GM18526 (cell line): ENCODE measurements around the gene SYNE2.

Source experiments
- POLR2A ChIP-seq: IDR thresholded peaks from 3 replicates; pipeline ENCODE4 v1.6.1; 2011; ENCODE audit not compliant: insufficient read length; ENCODE audit errors: extremely low read depth

The SYNE2 gene

DNA sequence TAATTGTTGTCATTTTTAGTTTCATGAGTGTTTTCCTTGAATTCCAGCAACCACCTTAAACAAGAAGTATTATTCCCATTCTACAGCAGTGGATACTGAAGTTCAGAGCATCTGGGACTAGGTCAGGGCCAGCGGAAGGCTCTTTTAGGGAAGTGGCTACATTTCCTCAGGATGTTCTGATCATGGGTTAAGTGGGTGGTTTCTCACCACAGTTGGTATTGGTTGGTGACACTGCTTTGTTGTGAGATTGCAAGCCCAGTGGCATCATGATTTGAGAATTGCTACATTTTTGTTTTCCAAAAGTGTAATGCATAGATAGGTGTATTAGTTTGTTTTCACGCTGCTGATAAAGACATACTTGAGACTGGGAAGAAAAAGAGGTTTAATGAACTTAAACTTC is 47.1 kb downstream of the SYNE2 start:
- TF ChIP-seq POLR2A = no peak

DNA sequence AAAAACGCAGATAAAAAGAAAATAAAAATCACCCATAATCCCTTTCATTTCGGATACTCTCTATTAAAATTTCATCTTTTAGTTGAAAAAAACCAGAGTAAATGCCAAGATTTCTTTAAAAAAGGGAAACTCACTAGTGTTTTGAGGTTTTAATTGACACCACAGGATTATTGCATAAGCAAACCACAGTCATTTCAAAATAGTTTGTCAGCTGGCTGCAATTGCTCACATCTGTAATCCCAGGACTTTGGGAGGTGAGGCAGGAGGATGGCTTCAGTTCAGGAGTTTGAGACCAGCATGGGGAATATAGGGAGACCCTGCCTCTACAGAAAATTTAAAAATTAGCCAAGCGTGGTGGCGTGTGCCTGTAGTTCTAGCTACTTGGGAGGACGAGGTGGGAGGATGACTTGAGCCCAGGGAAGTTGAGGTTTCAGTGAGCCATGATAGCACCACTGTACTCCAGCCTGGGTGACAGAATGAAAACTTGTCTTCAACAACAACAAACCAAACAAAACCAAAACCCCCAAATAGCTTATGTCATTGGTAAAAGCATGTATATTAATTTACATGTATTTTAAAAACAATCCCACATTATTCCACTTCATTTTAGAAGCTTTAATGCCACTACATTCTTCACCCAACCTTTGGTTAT is 48.8 kb downstream of the SYNE2 start:
- TF ChIP-seq POLR2A = no peak

DNA sequence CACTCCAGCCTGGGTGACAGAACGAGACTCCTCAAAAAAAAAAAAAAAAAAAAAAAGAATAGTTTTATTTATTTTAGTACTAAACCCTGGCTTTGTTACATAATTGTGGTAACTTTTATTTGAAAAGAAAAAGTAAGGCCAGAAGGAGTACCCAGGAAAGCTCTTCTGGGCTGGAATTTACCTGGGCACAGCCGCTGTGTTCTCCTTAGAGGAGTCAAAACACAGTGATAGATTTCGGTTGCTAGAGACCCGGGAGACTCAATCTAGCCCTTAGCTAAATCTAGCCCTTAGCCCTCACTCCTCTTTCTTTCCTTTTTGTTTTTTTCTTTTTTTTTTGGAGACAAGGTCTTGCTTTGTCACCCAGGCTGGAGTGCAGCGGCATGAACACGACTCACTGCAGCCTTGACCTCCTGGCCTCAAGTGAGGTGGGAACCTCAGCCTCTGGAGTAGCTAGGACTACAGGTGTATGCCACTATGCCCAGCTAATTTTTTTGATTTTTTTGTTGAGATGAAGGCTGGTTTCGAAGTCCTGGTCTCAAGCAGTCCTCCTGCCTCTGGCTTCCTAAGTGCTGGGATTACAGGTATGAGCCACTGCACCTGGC is 49.7 kb downstream of the SYNE2 start:
- no peak for TF ChIP-seq POLR2A

DNA sequence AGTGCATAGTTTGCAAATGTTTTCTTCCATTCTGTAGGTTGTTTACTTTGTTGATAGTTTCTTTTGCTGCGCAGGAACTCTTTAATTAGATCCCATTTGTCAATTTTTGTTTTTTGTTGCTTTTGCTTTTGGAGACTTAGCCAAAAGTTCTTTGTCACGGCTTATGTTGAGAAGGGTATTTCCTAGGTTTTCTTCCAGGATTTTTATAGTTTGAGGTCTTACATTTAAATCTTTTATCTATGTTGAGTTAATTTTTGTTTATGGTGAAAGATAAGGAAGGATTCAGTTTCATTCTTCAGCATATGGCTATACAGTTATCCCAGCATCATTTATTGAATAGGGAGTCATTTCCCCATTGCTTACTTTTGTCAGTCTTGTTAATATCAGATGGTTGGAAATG is 51.9 kb downstream of the SYNE2 start:
- no peak for TF ChIP-seq POLR2A

DNA sequence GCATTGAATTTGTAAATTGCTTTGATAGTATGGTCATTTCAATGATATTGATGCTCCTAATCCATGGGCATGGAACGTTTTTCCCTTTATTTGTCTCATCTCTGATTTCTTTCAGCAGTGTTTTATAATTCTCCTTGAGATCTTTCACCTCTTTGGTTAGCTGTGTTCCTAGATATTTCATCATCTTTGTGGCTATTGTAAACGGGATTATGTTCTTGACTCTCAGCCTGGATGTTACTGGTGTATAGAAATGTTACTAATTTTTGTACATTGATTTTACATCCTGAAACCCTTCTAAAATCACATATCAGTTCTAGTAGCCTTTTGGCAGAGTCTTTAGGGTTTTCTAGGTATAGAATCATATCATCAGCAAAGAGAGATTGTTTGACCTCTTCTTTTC is 52.6 kb downstream of the SYNE2 start:
- TF ChIP-seq POLR2A = no peak

DNA sequence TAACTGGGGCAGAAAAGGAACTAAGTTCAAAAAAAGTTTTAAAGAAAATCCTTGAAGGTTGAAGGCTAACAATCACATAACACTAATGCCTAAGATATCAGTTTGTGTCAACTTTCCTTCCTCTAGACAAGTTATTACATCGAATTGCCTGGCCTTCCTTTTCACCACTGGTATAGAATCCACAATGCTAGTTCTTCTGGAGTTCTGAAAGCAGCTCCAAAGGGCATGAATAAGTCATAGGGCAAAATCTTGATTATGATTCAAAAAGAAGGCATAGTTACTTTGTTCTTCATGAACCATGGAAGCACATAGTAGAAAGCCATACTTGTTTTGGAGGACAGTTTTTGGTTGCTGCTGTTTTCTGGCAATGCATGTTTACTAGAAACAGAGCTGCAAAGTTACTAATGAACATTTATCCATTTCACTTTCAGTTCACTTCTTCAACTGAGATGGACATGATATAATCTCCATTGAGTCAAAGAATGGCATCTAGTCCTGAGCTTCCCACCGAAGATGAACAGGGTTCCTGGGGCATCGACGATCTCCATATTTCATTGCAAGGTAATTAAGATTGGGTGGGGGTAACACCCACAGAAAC is 56.0 kb downstream of the SYNE2 start:
- TF ChIP-seq POLR2A = no peak

DNA sequence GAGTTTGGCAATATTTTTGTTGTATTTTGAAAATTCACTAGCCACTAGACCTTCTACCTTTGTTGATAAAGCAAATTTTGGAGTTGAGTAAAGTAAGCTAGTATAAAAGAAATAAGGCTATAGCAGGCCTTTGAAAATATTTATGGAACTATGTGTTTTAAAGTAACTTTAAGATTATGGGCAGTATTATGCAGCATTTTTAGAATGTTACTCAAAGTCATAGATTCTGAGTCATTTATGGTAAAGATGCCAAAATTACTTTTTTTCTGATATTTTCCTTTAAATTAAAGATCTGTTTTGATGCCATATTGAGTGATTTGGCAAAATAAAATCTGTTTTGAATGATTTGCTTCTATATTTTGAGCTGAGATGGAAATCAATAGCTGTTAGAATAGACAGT is 57.2 kb downstream of the SYNE2 start:
- no peak for TF ChIP-seq POLR2A

DNA sequence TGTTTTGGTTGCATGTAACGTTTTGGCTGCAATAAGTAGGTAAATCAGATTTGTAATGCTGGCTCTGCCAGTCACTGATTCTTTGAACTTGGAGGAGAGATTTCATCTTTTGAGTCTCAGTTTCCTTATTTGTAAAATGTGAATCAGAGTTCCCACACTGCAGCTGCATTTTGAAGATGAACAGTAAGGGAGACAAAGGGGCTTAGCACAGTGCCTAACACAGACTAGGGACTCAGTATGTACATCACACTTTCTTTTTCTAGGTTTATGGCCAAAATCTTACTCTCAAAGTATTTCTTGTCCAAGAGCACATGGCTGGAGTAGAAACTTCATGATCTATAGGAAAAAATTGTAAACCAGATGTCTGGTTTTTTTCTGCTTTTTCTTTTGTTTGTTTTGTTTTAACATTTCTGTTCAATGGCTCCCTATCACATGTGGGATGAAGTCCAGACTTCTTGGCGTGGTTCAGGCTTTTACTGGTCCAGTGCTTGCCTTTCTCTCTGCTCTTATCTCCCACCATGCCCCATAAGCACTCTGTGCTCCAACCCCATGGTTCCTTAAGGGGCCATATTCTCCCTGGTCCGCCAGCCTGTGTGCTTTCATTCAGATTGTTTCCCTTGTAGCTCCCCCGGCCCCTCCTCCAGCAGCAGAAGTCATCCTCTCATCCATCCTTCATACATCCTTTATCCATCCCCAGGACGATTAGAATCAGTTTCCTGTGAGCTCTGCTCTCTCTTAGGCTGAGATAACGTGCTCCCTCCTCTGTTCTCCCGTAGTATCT is 58.0 kb downstream of the SYNE2 start:
- TF ChIP-seq POLR2A = no peak

DNA sequence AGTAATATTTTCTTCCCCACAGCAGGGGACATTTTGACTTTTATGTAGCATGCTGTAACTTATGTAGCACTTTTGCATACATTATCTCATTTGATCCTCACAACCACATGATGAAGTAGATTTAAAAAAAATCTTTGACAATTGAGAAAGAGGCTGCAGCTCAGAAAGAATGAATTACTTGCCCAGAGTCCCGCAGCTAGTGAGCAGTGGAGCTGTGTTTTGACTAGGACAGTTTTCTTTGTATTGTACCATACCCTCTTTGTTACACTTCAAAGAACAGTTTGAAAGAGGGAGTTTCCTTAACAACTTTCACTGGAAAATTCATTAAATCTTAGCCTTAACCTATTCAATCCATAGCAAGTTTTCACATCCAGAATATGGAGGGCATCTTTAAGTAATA is 58.6 kb downstream of the SYNE2 start:
- no peak for TF ChIP-seq POLR2A

DNA sequence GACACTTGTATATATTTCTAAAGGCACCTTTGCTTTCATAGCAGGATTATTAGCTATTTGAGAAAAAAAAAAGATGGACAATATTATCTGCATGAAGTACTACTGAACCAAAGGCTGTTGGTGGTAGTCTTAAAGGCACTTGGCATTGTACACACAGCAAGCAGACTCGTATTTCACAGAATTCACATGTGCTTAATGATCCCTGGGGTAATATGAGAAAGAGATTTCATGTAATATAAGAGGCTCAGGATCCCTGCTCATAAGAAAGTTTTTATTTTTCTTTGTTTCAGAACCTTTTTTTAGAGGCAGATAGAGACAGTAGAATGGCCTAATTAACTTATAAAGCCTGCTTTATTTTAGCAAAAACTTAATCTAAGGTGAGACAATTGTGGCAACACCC is 59.5 kb downstream of the SYNE2 start:
- TF ChIP-seq POLR2A = no peak

DNA sequence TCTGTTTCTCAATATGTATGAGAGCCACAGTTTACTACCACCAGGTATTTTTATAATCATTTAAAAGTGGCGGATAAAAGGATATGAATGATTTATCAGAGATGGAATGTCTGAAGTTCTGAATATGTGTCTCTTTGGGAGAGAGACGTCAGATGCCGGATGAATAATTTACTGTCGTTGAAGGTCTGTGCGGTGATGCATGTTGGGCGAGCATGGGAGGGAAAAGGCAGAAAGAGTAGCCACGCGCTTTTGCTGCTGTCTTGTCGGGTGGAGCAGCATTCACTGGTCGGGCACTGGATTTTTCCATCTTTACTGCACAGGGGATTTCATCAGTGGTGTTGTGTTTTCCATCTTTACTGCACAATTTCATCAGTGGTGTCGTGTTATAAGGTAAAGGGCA is 65.6 kb downstream of the SYNE2 start:
- no peak for TF ChIP-seq POLR2A

DNA sequence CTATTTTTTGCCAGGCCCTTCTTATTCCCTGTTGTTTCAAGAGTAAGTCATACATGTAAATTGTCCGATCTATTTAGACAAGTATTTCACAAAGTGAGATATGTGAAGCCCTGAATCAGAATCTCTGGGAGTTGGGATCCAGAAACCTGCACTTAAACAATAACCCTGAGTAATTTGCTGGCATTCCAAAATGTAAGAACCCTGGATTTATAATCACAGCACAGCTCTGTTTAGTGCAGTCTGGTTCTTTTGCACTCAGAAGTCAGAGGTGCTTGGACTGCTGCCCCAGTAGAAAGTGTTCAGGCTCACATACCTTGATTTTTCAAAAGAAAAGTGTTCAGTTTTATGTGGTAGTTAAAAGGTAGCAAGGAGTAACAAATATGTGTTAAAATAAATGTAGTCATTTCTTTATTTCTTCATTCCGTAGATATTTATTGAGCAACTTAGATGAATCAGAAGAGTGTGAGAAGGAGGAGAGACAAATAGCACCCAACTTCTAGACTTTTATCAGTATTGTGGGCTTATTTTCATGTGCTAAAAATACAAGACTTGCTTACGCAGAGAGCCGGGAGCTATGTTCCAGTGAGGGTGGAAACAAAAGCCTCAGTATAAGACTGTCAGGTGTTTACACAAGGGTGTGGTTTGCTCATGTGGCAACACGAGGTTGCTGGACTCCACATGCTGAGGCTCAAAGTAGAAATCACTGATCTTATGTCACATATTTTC is 70.1 kb downstream of the SYNE2 start:
- TF ChIP-seq POLR2A = no peak

DNA sequence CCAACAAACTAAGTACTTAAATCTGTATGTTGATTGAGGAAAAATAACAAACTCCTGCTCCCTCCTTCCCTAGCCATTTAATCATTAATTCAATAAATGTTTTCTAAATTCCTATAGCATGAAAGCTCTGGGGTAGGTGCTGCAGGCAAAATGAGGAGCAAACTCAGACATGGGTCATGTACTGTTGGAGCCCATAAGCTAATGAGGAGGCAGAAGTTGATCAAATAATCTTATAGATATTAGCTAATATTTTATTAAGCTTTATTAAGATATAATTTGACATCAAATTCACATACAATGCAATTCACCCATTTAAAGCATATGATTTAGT is 70.6 kb downstream of the SYNE2 start:
- no peak for TF ChIP-seq POLR2A

DNA sequence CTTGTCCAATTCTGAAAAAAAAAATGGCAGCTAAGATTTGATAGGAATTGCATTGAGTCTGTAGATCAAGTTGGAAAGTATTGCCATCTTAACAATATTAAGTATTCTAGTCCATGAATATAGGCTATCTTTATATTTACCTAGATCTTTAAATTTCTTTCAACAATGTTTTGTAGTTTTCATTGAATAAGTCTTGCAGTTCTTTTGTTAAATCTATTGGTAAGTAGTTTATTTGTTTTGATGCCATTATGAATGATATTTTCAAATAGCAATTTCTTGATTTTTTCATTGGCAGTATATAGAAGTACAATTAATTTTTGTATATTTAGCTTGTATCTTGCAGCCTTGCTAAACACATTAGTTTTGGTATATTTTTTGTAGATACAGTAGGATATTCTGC is 71.6 kb downstream of the SYNE2 start:
- no peak for TF ChIP-seq POLR2A

DNA sequence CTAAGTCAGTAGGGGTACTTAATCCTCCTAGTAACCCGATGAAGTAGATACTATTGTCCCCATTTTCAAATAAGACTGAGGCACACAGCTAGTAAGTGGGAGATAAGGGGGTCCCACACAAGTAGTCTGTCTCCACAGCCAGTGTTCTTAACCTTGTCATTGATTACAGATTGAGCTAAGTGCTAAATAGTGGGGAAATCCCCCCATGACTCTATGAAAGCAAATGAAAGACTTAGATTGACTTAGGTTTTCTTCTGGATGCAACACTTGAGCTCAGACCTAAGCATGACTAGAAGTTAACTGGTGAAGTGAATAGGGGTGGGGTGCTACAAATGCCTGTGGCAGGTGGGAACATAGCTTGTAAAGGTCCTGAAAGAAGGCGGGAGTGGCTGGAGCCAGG is 73.8 kb downstream of the SYNE2 start:
- TF ChIP-seq POLR2A = no peak

DNA sequence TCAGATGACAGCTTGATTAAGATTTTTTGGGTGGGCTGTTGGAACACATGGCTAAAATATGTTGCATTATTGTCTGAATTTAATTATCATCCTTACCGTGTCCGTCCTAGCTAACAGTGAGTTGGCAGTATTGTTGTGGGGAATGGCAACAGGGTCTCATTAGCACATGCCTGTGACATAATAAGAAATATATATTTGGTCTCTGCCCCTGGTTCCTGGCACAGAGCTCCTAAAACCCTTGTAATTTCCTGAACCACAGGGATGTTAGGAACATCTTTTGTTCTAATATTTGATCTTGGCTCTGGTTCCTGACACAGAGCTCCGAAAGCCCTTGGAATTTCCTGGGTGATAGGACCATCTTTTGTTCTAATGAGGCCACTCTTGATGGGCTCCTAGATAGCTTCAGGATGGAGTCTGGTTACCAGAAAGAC is 76.0 kb downstream of the SYNE2 start:
- no peak for TF ChIP-seq POLR2A

DNA sequence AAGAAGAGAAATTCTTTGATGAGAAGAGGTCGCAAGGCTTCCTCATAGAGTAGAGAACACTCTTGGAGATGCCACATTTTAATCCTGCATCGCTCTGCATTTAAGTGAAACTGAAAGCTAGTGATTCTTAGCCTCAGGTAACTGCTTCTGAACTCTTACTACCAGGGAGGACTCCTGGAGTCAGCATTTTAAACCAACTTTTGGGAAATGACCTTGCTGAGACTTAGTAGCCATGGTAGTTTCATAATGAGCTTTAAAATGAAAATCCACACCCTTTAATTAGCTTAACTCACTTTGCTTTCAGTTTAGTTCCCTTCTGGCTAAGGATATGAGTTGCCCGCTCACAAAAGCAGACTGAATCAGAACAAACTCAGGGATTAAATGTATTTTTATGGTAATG is 80.3 kb downstream of the SYNE2 start:
- no peak for TF ChIP-seq POLR2A
